TTC549 (cell line): ENCODE data around the gene HELB.

Source experiments
- FAIRE-seq: peaks from 2 replicates; lab custom pipeline; 2012; peaks lifted over from hg19 to GRCh38; lab: Jason Lieb, UNC

The HELB gene

GRCh38 chr12:66301944-66302826 is at the start of gene HELB:
TSS of gene HELB (plus strand) at chr12:66302493. CDS start at chr12:66302604, 111 bp downstream.
- peak; percentile 90 for FAIRE-seq

- FAIRE-seq = no peak
Observed at GRCh38 chr12:66252771-66253170, 49.5 kb upstream of the HELB start.

GRCh38 chr12:66255737-66256136 is 46.6 kb upstream of the HELB start:
- FAIRE-seq = no peak

GRCh38 chr12:66258011-66258410 is 44.3 kb upstream of the HELB start:
- FAIRE-seq = no peak

GRCh38 chr12:66262737-66263136 is 39.6 kb upstream of the HELB start:
- FAIRE-seq = no peak

- no peak for FAIRE-seq
Observed at GRCh38 chr12:66268562-66268961, 33.7 kb upstream of the HELB start.

GRCh38 chr12:66269142-66269541 is 33.2 kb upstream of the HELB start:
- no peak for FAIRE-seq

- peak; percentile 68 for FAIRE-seq
Observed at GRCh38 chr12:66269757-66270383, 32.4 kb upstream of the HELB start.

- no peak for FAIRE-seq
Observed at GRCh38 chr12:66270613-66271012, 31.7 kb upstream of the HELB start.

GRCh38 chr12:66272650-66273049 is 29.6 kb upstream of the HELB start:
- FAIRE-seq = no peak

GRCh38 chr12:66273147-66273546 is 29.1 kb upstream of the HELB start:
- FAIRE-seq = no peak

GRCh38 chr12:66275040-66275439 is 27.3 kb upstream of the HELB start:
- FAIRE-seq = no peak

GRCh38 chr12:66279123-66279712 is 23.1 kb upstream of the HELB start:
- no peak for FAIRE-seq

GRCh38 chr12:66280561-66280960 is 21.7 kb upstream of the HELB start:
- FAIRE-seq = no peak

GRCh38 chr12:66282244-66282643 is 20.0 kb upstream of the HELB start:
- FAIRE-seq = no peak

GRCh38 chr12:66287275-66287674 is 15.0 kb upstream of the HELB start:
- no peak for FAIRE-seq

GRCh38 chr12:66288121-66288520 is 14.2 kb upstream of the HELB start:
- FAIRE-seq = no peak

GRCh38 chr12:66289485-66289884 is 12.8 kb upstream of the HELB start:
- FAIRE-seq = no peak

GRCh38 chr12:66290716-66291200 is 11.5 kb upstream of the HELB start:
- no peak for FAIRE-seq

GRCh38 chr12:66296176-66296683 is 6.1 kb upstream of the HELB start:
- FAIRE-seq = no peak

- FAIRE-seq = no peak
Observed at GRCh38 chr12:66297080-66297479, 5.2 kb upstream of the HELB start.

- FAIRE-seq = no peak
Observed at GRCh38 chr12:66297923-66298322, 4.4 kb upstream of the HELB start.

- no peak for FAIRE-seq
Observed at GRCh38 chr12:66302827-66303169, 505 bp downstream of the HELB start.
